ENCODE data around the gene SRP9.

SRP9 gene, protein sequence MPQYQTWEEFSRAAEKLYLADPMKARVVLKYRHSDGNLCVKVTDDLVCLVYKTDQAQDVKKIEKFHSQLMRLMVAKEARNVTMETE

DNA sequence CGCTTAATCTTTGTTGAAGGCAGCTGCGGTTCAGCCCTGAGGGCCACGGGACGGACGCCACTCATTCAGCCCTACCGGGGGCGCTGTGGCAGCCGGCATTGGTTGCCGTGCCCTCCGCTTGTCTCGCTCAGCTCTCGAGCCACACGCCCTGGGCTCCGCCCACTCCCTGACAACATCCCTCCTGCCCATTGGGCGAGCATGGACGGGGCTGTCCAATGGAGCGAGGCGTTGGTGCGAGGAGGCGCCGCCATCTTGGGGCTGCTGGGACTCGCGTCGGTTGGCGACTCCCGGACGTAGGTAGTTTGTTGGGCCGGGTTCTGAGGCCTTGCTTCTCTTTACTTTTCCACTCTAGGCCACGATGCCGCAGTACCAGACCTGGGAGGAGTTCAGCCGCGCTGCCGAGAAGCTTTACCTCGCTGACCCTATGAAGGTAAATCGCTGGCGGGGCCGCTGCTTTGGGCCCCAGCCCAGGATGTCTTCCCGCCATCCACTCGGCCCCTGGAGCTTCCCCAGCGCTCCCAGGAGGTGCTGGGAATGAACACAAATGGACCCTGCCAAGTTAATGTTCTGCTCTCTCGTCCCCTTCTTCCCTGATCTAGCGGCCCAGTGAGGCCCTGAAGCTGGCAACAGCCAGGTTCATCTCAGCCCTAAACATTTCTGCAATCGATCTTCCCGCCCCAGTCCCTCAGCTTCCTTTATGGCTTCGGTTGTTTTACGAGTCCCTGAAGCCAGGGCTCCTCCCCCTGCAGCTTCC is at the start of gene SRP9:
SRP9 (plus strand) TSS at position 244 of the 754 bp plus-strand sequence; CDS start at position 359, 115 bp downstream.
- peak; percentile 96 for DNase-seq

DNA sequence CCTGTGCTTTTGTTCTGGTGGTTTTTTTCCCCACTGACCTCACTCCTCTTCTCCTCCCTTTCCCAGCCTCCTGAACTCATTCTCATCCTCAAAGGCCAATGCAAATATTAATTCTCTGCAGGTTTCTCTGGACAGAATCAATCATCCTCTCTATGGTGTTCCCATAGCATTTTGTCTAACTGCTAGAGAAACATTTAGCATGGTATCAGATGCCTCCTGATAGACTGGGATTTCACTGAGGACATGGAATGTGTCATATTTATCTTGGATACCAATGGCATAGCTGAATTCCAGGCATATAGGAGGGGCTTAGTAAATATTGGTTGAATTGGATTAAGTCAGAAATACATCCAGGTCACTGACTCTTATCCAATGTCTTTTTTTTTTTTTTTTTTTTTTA is 46.1 kb upstream of the SRP9 start:
- DNase-seq, result no peak

- DNase-seq, result no peak
Observed at GRCh38 chr1:225733254-225733653, 44.4 kb upstream of the SRP9 start.

DNA sequence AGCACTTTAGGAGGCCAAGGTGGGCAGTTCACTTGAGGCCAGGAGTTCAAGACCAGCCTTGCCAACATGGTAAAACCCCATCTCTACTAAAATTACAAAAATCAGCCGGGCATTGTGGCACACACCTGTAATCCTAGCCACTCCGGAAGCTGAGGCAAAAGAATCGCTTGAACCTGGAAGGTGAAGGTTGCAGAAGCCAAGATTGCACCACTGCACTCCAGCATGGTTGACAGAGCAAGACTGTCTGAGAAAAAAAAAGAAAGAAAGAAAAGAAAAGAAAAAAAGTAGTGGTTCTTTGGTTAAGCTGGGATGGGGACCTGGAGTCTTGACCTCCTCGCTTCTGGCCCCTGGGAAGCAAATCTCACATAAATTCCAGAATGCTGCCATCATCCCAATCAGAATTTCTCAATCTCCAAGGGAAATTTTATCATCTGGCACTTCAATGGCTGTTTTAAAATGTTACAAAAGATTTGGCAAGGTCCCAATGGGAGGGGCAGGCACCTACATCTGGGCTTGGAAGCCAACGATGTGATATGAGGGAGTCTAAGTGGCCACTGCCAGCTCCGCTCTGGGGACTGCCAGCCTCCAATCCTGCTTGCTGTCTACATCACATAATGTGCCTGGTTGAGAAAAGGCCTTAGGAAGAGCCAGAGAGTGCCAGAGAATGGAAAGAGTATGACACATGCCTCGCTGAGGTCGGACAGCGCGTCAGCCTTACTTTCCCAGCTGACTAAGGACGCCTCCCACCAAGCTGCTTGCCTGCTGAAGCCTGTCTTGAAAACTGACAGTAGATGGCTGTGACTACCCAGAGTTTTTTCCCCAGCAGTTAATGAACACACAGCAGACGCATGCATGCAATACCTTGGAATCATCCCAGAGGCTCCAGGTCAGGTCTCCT is 42.1 kb upstream of the SRP9 start:
- no peak for DNase-seq

DNA sequence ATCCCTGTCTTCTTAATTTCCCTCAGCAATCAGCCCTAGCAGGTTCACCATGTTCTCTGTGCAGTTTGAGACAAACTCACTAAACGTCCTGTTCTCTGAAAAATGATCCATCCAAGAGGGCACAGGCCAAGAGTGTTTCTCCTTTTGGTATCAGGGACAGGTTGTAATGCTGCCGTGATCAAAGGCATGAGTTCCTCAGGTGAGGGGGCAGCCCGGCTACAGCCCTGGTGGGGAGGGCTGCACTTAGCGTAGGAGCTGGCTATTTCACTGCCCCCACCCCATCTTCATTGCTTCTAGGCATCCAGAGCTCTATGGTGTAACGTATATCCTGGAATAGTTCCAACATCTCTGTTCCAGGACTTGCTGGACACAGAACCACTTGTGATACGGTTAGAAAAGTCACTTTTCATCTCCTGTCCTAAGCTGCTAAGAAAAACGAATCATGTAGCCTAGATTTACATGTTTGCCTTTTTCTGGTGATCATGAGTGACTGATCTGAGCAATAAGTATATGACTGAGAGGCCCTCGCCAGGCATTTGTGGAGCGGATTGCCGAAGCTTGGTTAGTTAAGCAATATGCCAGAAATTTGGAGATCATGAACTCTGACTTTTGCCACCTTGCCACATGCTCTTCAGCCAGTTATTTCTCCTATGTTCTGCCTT is 41.1 kb upstream of the SRP9 start:
- no peak for DNase-seq

- DNase-seq, result no peak
Observed at GRCh38 chr1:225737161-225737560, 40.5 kb upstream of the SRP9 start.

- DNase-seq, result no peak
Observed at GRCh38 chr1:225737866-225738265, 39.8 kb upstream of the SRP9 start.

GRCh38 chr1:225738763-225739162 is 38.9 kb upstream of the SRP9 start:
- DNase-seq, result no peak

DNA sequence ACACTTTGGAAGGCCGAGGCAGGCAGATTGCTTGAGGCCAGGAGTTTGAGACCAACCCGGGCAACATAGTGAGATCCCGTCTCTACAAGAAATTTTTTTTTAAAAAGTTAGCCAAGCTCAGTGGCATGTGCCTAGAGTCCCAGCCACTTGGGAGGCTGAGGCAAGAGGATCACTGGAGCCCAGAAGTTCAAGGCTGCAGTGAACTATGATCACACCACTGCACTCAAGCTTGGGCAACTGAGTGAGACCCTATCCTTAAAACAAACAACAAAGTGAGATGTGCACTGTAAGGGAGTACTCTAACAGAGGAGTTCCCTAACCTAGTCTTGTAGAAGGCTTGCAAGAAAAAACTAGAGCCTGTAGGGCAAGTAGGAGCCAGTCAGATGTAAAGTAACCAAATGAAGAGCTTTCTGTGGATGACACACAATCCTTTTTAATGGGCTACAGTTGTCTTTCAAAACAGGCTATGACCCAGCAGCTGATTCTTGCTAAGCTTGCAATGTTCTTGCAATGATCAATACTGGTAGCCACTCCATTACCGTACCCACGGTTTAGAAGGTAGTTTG is 38.0 kb upstream of the SRP9 start:
- DNase-seq, result no peak

DNA sequence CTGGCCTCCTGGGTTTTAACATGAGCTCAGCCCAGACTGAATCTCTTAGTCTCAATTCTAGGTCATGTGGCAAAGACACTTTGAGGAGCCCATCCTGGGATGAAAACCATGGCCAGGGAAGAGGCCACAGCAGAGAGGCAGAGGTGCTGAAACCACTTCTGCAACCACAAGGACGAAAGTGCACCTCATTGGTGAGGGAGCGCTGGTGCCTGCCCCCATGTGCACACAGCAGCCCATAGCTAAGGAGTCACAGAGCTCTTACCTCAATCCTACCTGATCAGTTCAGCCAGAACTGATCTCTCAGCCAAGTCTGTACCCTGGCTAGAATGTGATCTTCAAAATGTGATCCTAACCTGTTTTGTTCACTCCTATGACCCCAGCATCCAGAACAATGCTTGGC is 32.9 kb upstream of the SRP9 start:
- DNase-seq, result no peak

- no peak for DNase-seq
Observed at GRCh38 chr1:225745273-225745672, 32.4 kb upstream of the SRP9 start.

DNA sequence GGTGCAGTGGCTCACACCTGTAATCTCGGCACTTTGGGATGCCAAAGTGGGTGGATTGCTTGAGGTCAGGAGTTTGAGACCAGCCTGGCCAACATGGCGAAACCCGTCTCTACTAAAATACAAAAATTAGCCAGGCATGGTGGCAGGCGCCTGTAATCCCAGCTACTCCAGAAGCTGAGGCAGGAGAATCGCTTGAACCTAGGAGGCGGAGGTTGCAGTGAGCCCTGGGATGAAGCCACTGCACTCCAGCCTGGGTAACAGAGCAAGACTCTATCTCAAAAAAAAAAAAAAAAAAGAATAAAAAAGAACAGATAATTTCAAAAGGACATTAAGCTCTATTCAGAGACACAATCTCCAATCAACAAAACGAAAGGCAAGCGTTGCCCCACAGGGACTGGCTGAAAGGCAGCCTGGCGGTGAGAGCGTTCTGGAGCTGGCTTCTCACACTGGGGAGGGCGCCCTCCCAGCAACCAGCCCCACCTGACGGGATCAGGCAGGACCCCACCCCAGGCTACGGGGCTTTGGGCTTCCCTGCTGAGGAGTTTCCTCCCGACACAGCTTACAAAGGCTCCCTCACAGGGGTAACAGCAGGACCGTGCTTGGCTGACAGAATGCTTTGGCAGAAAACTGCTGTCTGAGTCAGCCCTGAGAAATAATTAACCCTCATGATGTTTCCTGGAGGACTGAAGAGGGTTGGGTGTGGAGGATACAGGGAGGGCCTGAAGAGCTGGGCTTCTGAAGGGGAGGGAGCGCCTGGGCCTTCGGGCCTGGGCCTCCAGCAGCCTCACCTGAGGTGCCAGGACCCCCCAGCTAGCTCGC is 31.1 kb upstream of the SRP9 start:
- DNase-seq, result no peak

GRCh38 chr1:225747566-225747965 is 30.1 kb upstream of the SRP9 start:
- no peak for DNase-seq

DNA sequence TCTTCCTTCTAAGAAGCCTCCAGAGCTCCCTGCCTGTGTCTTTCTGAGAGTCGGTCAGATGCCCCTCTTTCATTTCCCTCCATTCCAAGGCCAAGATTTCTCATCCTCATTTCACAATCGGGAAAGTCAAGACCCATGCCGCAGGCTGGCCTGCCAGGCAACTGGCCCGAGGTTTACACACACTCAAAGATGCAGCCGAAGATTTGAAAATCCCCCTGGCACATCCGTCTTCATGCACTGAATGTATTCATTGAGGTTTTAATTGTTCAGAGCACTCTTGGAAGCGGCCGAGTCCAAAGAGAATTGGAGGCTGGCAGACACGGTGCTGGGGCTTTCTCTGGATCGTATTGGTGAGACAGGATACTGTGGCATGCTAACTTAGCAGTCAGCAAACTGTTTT is 29.1 kb upstream of the SRP9 start:
- no peak for DNase-seq

GRCh38 chr1:225749706-225750105 is 27.9 kb upstream of the SRP9 start:
- DNase-seq, result no peak

DNA sequence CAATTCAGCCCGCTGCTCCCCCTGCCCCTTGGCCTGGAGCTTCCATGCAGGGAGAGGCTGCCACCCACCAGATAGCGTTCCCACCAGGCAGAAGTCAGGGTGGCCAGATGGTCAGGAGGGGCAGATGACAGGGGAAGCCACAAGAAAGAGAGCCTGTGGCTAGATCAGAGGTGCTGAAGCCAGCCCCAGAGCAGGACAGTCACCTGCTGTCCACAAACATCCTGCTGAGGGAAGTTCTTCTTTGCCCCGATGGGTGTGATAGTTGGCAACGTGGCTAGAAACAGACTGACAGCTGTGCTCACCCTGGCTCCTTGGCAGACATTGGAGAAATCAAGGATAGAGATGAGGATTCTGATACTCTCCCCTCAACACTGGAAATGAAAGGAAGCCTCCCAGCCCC is 27.2 kb upstream of the SRP9 start:
- no peak for DNase-seq

DNA sequence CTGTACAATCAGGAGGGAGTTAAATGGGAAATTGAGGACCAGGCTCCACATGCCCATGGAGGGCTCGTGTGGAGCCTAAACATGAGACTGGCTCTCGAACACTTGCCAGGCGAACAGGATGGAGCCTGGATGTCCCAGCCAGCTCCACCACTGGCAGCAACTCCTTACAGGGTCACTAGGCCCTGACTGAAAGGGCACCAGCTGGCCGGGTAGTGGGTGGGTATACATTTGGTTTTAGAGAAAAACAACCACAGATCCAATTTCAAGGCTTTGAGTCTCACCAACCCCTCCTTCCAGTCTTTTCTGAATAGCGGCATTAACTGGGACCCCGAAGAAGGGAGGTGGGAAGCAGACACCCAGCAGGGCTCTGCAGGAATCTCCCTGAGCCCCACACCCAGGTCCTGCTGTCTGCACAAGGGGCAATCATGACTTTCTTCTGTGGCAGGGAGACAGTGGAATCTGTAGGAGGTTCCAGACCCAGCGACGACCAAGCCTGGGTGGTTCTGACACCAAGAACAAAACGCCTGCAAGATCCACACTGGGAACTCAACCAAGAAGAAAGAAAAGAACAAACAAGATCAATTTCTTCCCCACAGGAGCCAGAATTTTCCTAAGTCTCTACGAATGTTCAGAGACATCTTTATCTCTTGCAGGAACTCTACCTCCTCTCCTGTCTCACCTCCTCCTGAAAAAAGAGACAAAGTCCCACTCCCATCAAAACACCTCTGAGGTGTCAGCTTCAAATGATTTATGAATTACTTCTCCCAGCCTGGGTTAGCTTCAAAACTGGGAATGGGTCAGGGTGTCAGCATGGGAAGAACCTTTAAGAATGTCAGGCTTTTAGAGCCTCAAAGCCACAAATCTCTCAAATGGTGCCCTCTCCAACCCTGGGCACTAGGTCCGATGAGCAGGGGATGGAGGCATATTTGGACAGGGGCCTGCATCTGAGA is 26.5 kb upstream of the SRP9 start:
- no peak for DNase-seq

DNA sequence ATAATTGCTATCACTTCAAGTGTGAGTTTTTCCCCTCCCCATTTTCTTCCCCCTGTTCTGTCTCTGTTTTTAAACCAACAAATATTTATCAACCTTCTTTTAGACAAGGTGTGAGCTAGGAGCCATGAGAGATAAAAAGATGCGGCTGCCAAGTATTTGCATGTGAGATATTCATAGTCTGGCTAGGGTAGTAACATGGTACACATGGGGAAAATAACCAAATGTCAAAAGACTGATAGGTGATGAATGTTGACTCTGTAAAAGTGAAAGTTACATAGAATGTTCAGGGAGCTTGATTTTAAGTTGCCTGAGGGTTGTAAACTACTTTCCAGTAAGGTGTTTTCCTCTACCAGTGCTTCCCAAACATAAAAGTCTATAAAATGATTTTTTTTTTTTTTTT is 25.4 kb upstream of the SRP9 start:
- DNase-seq, result no peak

DNA sequence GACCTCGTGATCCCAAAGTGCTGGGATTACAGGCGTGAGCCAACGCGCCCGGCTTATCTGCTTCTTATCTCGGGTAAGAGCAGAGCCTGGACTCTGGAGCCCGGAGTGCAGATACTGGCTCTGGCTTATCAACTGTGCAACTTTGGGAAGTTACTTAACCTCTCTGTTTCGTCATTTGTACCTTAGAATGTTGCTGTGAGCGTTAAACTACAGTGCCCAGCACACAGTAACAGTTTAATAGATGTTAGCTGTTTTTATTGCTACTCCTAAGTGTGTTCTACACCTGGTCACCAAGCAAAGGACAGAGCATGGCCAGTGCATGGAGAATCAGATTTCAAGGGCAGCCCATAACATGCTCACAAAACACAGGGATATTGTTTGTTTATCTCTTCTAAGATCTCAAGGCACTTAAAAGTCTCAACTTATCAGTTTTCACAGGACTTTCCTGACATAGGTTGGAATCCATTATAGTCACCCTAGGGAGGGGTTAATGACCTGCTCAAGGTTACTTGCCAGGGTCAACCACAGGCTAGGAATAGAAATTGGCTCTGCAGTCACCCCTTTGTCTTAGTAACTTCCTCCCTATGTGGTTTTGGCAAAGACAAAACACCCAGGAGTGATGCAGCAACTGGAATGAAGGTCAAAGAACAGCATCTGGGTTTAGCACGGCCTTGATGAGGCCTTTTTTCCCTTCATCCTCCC is 22.5 kb upstream of the SRP9 start:
- peak; percentile 36 for DNase-seq

GRCh38 chr1:225755671-225756319 is 21.8 kb upstream of the SRP9 start:
- no peak for DNase-seq

All from GF-D8 (cell line).